ENCODE results near the gene NUP85. TPM values are rescaled to one million over a fixed set of nuclear protein-coding genes. Genes with fewer than 3 reads are reported as not detected.
"Not testable (repeated sequence)": the region's sequence is repeated elsewhere in the genome, so short reads cannot be mapped to it uniquely, and the experiment has no call there.

The NUP85 gene
- total RNA-seq, 1 experiment from 2014 or later: 95.6 TPM

DNA sequence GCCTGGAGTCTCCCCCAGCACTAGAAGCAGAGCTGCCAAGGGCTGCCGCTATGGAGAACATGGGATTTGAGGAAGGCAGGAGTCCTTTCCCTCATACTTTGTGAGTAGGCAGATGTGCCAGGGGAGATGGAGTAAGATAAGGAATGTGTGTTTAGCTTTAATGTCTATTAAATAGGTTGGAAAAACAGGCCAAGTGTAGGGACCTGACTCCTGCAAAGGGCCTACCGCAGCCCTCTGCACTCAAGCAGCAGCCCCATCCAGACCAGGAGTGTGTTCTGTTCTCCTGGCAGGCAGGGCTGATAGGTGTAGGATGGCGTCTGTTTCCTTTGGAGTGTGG, 67.3 kb downstream of the NUP85 start:
- Histone ChIP-seq H3K9me2 (replicated peaks; ENCODE audit: low read length) (no peaks in the 10 kb centered on the region), H3K4me1 (ENCODE audit: insufficient read depth, low read length) (peaks cover 20% of the 10 kb centered on the region), H3K79me2 (ENCODE audit: low read length) (peaks cover 21% of the 10 kb centered on the region), H3K27me3 (ENCODE audit: low read length) (no peaks in the 10 kb centered on the region), H2AFZ (ENCODE audit: low read length) (no peak overlapping the region), H3K9me3 (ENCODE audit: low read length) (no peaks in the 10 kb centered on the region), H4K20me1 (ENCODE audit: low read length) (no peaks in the 10 kb centered on the region), H3F3A (ENCODE audit: low read length, unreplicated experiment) (peaks cover 4% of the 10 kb centered on the region), H3K4me2 (ENCODE audit: low read length) (peak overlapping the region; percentile 90), H3K9ac (ENCODE audit: low read length) (no peak overlapping the region), H3K36me3 (ENCODE audit: low read depth, low read length) (peaks cover 11% of the 10 kb centered on the region), H3K27ac (ENCODE audit: low read length) (no peak overlapping the region), H3K4me3 (ENCODE audit: low read length) (peak overlapping the region; percentile 73; the same call in 1 of the 2 replicates)
- ChIA-PET POLR2A (ENCODE audit: unreplicated experiment) (no interaction called here), CTCF (interaction anchor here (0.6 to 1.0 kb wide), 3 partner anchors 17 to 243 kb away, joined by 3 to 9 read pairs (median 5); partner anchors contain the start of genes SLC25A19 and TSEN54)
- TF ChIP-seq EZH2phosphoT487 (IDR thresholded peaks at IDR 0.05; ENCODE audit: borderline replicate concordance, low read length) (no peak), EZH2 (IDR thresholded peaks at IDR 0.05; ENCODE audit: low read length, unreplicated experiment) (no peak)
- TF ChIP-seq, protein P1, sequence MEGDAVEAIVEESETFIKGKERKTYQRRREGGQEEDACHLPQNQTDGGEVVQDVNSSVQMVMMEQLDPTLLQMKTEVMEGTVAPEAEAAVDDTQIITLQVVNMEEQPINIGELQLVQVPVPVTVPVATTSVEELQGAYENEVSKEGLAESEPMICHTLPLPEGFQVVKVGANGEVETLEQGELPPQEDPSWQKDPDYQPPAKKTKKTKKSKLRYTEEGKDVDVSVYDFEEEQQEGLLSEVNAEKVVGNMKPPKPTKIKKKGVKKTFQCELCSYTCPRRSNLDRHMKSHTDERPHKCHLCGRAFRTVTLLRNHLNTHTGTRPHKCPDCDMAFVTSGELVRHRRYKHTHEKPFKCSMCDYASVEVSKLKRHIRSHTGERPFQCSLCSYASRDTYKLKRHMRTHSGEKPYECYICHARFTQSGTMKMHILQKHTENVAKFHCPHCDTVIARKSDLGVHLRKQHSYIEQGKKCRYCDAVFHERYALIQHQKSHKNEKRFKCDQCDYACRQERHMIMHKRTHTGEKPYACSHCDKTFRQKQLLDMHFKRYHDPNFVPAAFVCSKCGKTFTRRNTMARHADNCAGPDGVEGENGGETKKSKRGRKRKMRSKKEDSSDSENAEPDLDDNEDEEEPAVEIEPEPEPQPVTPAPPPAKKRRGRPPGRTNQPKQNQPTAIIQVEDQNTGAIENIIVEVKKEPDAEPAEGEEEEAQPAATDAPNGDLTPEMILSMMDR (conservative IDR thresholded peaks at IDR 0.05; ENCODE audit: low read depth, low read length): no peak
- no TSS peak for BruUV-seq (replicated peaks)
- DNase-seq (no peak), ATAC-seq (no peak)
- intact Hi-C loops (cut with micrococcal nuclease): no loop called here

DNA sequence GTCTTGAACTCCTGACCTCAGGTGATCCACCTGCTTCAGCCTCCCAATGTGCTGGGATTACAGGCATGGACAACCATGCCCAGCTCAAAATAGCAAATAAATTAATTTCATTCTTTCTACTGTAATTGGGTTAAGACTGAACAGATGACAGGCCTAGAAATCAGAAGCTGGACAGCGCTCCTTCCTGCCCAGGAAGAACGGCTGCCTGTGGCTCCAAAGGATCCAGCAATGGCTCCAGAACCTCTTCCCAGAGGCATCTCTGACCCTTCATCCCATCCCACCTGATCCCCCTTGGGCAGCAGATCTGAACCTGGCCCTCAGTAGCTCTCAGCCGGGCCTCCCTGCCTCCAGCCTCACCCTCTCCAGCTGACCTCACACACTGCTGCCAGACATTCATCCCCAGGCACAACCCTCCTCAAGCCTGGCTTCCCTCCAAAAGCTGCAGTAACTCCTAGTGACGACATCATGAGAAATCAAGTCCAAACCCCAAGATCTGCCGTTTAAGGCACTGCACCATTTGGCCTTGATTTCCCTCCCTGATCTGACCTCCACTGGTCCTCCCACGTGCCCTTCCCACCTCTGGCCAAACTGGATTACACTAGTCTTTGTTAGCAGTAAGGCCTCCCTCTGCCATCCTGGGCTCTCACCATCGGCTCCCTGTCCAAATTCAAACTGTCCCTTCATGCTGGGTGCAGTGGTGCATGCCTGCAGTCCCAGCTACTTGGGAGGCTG, 68.7 kb downstream of the NUP85 start:
- Histone ChIP-seq H3K9me3 (ENCODE audit: low read length) (no peaks in the 10 kb centered on the region), H3K27ac (ENCODE audit: low read length) (no peak overlapping the region), H3K4me1 (ENCODE audit: insufficient read depth, low read length) (peaks cover 18% of the 10 kb centered on the region), H4K20me1 (ENCODE audit: low read length) (no peaks in the 10 kb centered on the region), H3K9ac (ENCODE audit: low read length) (no peak overlapping the region), H3K9me2 (replicated peaks; ENCODE audit: low read length) (no peaks in the 10 kb centered on the region), H3F3A (ENCODE audit: low read length, unreplicated experiment) (peaks cover 4% of the 10 kb centered on the region), H3K27me3 (ENCODE audit: low read length) (no peaks in the 10 kb centered on the region), H3K4me2 (ENCODE audit: low read length) (no peak overlapping the region), H3K79me2 (ENCODE audit: low read length) (peaks cover 17% of the 10 kb centered on the region), H3K36me3 (ENCODE audit: low read depth, low read length) (peaks cover 18% of the 10 kb centered on the region), H3K4me3 (ENCODE audit: low read length) (no peak overlapping the region), H2AFZ (ENCODE audit: low read length) (no peak overlapping the region)
- ATAC-seq: no peak
- intact Hi-C loops (cut with micrococcal nuclease): no loop called here
- BruUV-seq (replicated peaks): no TSS peak
- ChIA-PET POLR2A (ENCODE audit: unreplicated experiment) (no interaction called here), CTCF (no interaction called here)
- TF ChIP-seq EZH2phosphoT487 (IDR thresholded peaks at IDR 0.05; ENCODE audit: borderline replicate concordance, low read length): no peak
- TF ChIP-seq EZH2 (IDR thresholded peaks at IDR 0.05; ENCODE audit: low read length, unreplicated experiment): no peak
- peak; percentile 53 for DNase-seq

DNA sequence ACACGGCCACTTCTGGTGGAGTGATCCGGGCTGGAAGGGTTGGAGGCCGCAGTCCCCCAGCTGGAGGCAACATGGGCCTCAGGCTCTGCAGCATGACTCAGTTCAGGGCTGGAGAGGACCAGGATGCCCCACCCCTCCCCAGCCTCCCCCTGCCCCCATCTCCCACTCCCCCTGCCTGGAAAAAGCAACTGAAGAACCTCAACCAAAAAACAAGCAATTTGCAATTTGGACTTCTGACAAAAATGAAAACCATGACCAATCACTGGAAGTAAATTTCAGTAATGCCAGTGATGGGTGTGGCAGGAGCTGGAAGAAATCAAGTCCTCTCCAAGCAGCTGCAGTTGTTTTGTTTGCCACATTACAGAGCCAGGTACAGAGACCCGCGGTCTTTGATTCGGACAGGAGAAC, 72.2 kb downstream of the NUP85 start:
- POLR2A ChIA-PET (ENCODE audit: unreplicated experiment): interaction anchor here (0.9 to 1.4 kb wide), 3 partner anchors 12 to 116 kb away, joined by 3 to 8 read pairs (median 5); partner anchors contain the start of genes GGA3, MRPS7 and SLC25A19
- H4K20me1 ChIP-seq (ENCODE audit: low read length): no peaks in the 10 kb centered on the region
- peaks cover 1% of the 10 kb centered on the region for H3K4me1 ChIP-seq (ENCODE audit: insufficient read depth, low read length)
- H3K9ac ChIP-seq (ENCODE audit: low read length): no peak overlapping the region
- BruUV-seq (replicated peaks): no TSS peak
- CTCF ChIA-PET: interaction anchor here (0.9 kb wide), 1 partner anchor 128 kb away, joined by 5 read pairs; the partner anchor contains the start of gene GRB2
- H3K4me2 ChIP-seq (ENCODE audit: low read length): no peak overlapping the region
- no peak overlapping the region for H3K4me3 ChIP-seq (ENCODE audit: low read length)
- H3K9me2 ChIP-seq (replicated peaks; ENCODE audit: low read length): no peaks in the 10 kb centered on the region
- peaks cover 7% of the 10 kb centered on the region; the same call in 1 of the 2 replicates for H3K79me2 ChIP-seq (ENCODE audit: low read length)
- DNase-seq (peak; percentile 34), ATAC-seq (peak; percentile 60)
- TF ChIP-seq EZH2 (IDR thresholded peaks at IDR 0.05; ENCODE audit: low read length, unreplicated experiment) (no peak), EZH2phosphoT487 (IDR thresholded peaks at IDR 0.05; ENCODE audit: borderline replicate concordance, low read length) (no peak)
- TF ChIP-seq, protein P1 (conservative IDR thresholded peaks at IDR 0.05; ENCODE audit: low read depth, low read length): no peak
- H2AFZ ChIP-seq (ENCODE audit: low read length): no peak overlapping the region
- peaks cover 25% of the 10 kb centered on the region for H3K36me3 ChIP-seq (ENCODE audit: low read depth, low read length)
- H3K27me3 ChIP-seq (ENCODE audit: low read length): no peaks in the 10 kb centered on the region
- no peaks in the 10 kb centered on the region for H3F3A ChIP-seq (ENCODE audit: low read length, unreplicated experiment)
- H3K9me3 ChIP-seq (ENCODE audit: low read length): no peaks in the 10 kb centered on the region
- no peak overlapping the region for H3K27ac ChIP-seq (ENCODE audit: low read length)
- intact Hi-C loops (cut with micrococcal nuclease): no loop called here

DNA sequence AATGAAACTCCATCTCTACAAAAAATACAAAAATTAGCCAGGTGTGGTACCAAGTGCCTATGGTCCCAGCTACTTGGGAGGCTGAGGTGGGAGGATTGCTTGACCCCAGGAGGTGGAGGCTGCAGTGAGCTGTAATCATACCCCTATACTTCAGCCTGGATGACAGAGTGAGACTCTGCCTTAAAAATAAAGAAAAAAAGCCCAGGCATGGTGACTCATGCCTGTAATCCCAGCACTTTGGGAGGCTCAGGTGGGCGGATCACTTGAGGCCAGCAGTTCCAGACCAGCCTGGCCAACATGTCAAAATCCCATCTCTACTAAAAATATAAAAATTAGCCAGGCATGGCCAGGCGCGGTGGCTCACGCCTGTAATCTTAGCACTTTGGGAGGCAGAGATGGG, 74.7 kb downstream of the NUP85 start:
- H3F3A ChIP-seq (ENCODE audit: low read length, unreplicated experiment); H3K9ac ChIP-seq (ENCODE audit: low read length); H3K4me2 ChIP-seq (ENCODE audit: low read length); H3K79me2 ChIP-seq (ENCODE audit: low read length); H3K27me3 ChIP-seq (ENCODE audit: low read length); BruUV-seq (replicated peaks); H3K4me1 ChIP-seq (ENCODE audit: insufficient read depth, low read length); H3K27ac ChIP-seq (ENCODE audit: low read length); intact Hi-C loops (cut with micrococcal nuclease); H3K9me2 ChIP-seq (replicated peaks; ENCODE audit: low read length); H2AFZ ChIP-seq (ENCODE audit: low read length); H3K9me3 ChIP-seq (ENCODE audit: low read length); H3K4me3 ChIP-seq (ENCODE audit: low read length); H4K20me1 ChIP-seq (ENCODE audit: low read length): not testable (repeated sequence)
- H3K36me3 ChIP-seq (ENCODE audit: low read depth, low read length): peaks cover 27% of the 10 kb centered on the region
- ChIA-PET CTCF (interaction anchor here (0.6 kb wide), 1 partner anchor 149 kb away, joined by 3 read pairs; no protein-coding TSS in a partner anchor), POLR2A (ENCODE audit: unreplicated experiment) (interaction anchor here (0.6 kb wide), 1 partner anchor 18 kb away, joined by 3 read pairs; no protein-coding TSS in a partner anchor)
- peak; percentile 19 for DNase-seq
- ATAC-seq: peak; percentile 68
